Endothelial cell (in vitro differentiated cells): Measurements from ENCODE around the gene TOE1. TPM values are rescaled to one million over a fixed set of nuclear protein-coding genes. Genes with fewer than 3 reads are reported as not detected.

Experiments
- DNase-seq: peaks from one replicate; pipeline ENCODE4 v3.0.0; 2021; ENCODE audit warnings: low spot score
- H3K27ac Mint-ChIP-seq: one replicate; pipeline ENCODE4 v1.8.0; 2021; ENCODE audit warnings: mixed read lengths, inconsistent platforms; ENCODE audit not compliant: unreplicated experiment
- H3K27me3 Mint-ChIP-seq: one replicate; pipeline ENCODE4 v1.8.0; 2021; ENCODE audit warnings: mild to moderate bottlenecking, moderate library complexity, mixed read lengths, inconsistent platforms; ENCODE audit not compliant: unreplicated experiment
- H3K36me3 Mint-ChIP-seq: one replicate; pipeline ENCODE4 v1.8.0; 2021; ENCODE audit warnings: mild to moderate bottlenecking, low read depth, mixed read lengths, inconsistent platforms; ENCODE audit not compliant: unreplicated experiment
- H3K4me1 Mint-ChIP-seq: one replicate; pipeline ENCODE4 v1.8.0; 2021; ENCODE audit warnings: mild to moderate bottlenecking, mixed read lengths, inconsistent platforms; ENCODE audit not compliant: unreplicated experiment
- H3K4me3 Mint-ChIP-seq: one replicate; pipeline ENCODE4 v1.8.0; 2021; ENCODE audit warnings: mild to moderate bottlenecking, mixed read lengths, inconsistent platforms; ENCODE audit not compliant: unreplicated experiment
- H3K9me3 Mint-ChIP-seq: one replicate; pipeline ENCODE4 v1.8.0; 2021; ENCODE audit warnings: mixed read lengths, inconsistent platforms; ENCODE audit not compliant: unreplicated experiment
- CTCF ChIP-seq: fragments of 200-600 bp; sonication (generic); IDR thresholded peaks from one replicate; pipeline ENCODE4 v1.5.0; 2021; ENCODE audit warnings: antibody characterized with exemption; ENCODE audit not compliant: unreplicated experiment
- total RNA-seq: library from RNA; stranded (reverse); fragmentation: NEBNext Ultra II Directional; extraction: Animal tissue kit (Norgen Biotek cat#: 25700); gene quantifications from one replicate; pipeline ENCODE4 v1.2.1, GENCODE V29; 2021; ENCODE audit not compliant: unreplicated experiment

TOE1 gene
- total RNA-seq, 1 donor from 2014 or later = 9.7 TPM

GRCh38 chr1:45304311-45305081 is 35.5 kb upstream of the TOE1 start:
- peaks cover 5% of the 10 kb centered on the region for H3K27me3 Mint-ChIP-seq
- H3K4me1 Mint-ChIP-seq = peaks cover 4% of the 10 kb centered on the region
- H3K9me3 Mint-ChIP-seq = no peaks in the 10 kb centered on the region
- peak overlapping the region; percentile 89 for H3K4me3 Mint-ChIP-seq
- no peaks in the 10 kb centered on the region for H3K36me3 Mint-ChIP-seq
- TF ChIP-seq CTCF = no peak
- DNase-seq = no peak
- H3K27ac Mint-ChIP-seq = peak overlapping the region; percentile 50

- peak overlapping the region; percentile 61 for H3K27ac Mint-ChIP-seq
- no peak for TF ChIP-seq CTCF
- no peaks in the 10 kb centered on the region for H3K36me3 Mint-ChIP-seq
Measured at GRCh38 chr1:45305231-45305630, 34.7 kb upstream of the TOE1 start.

GRCh38 chr1:45306319-45306718 is 33.7 kb upstream of the TOE1 start:
- no peaks in the 10 kb centered on the region for H3K36me3 Mint-ChIP-seq
- no peak overlapping the region for H3K27ac Mint-ChIP-seq
- no peaks in the 10 kb centered on the region for H3K9me3 Mint-ChIP-seq
- no peak for DNase-seq
- no peak for TF ChIP-seq CTCF
- peaks cover 4% of the 10 kb centered on the region for H3K4me1 Mint-ChIP-seq
- H3K27me3 Mint-ChIP-seq = peaks cover 5% of the 10 kb centered on the region
- no peak overlapping the region for H3K4me3 Mint-ChIP-seq

More at GRCh38 chr1:45305231-45305630, 34.7 kb upstream of the TOE1 start:
- Mint-ChIP-seq H3K9me3 (no peaks in the 10 kb centered on the region), H3K4me1 (peaks cover 4% of the 10 kb centered on the region), H3K4me3 (peak overlapping the region; percentile 37), H3K27me3 (peaks cover 5% of the 10 kb centered on the region)
- no peak for DNase-seq

- Mint-ChIP-seq H3K27me3 (peaks cover 5% of the 10 kb centered on the region), H3K27ac (no peak overlapping the region), H3K4me3 (no peak overlapping the region), H3K9me3 (no peaks in the 10 kb centered on the region), H3K36me3 (no peaks in the 10 kb centered on the region), H3K4me1 (peaks cover 4% of the 10 kb centered on the region)
- DNase-seq = no peak
- no peak for TF ChIP-seq CTCF
Measured at GRCh38 chr1:45306905-45307304, 33.1 kb upstream of the TOE1 start.

- DNase-seq = no peak
- no peaks in the 10 kb centered on the region for H3K9me3 Mint-ChIP-seq
- H3K27ac Mint-ChIP-seq = no peak overlapping the region
- no peaks in the 10 kb centered on the region for H3K4me1 Mint-ChIP-seq
- H3K27me3 Mint-ChIP-seq = no peaks in the 10 kb centered on the region
- TF ChIP-seq CTCF = no peak
- H3K36me3 Mint-ChIP-seq = no peaks in the 10 kb centered on the region
- H3K4me3 Mint-ChIP-seq = no peak overlapping the region
Measured at GRCh38 chr1:45314266-45314665, 25.7 kb upstream of the TOE1 start.
